ENCODE results near the gene MPPED2.

MPPED2 gene

GRCh38 chr11:30586251-30587144, at the start of gene MPPED2:
MPPED2 (minus strand) TSS chr11:30586353; CDS start chr11:30580373, 5,980 bp downstream.
- DNase-seq = peak in 7 of 10 donors; percentile 11 to 86 (median 31)
- intact Hi-C loops (cut with DNase I) = loop anchor here (5.0 to 10.0 kb wide), 3 partner anchors 104 to 268 kb away; no protein-coding TSS in a partner anchor

DNA sequence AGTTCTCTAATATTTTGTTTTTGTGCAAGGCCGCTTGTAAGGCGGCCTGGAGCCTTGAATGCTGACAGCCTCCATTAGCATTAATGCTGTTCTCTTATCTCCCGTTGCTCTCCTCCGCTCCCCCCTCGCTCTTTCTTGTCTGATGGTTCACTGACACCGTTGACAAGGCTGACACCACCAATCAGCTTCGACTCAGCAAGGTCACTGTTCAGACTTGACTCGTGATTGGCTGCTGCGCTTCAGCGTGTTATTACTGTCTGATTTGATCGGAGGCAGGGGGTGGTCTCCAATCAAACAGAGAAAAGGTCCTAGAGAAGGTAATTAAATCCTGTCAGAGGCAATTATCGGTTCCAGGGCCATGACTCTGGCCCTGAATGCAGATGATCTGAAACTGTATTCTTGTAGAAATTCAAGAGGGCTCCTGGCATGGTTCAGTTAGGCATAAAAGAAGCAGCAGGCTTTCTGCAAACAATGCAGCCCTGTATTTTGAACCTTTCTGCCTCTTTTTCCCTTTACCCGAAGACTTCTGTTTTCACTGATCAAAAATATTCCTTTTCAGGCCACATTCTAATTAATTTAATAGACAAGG, 49.3 kb upstream of the MPPED2 start:
- DNase-seq = peak; percentile 44 to 95 (median 76)
- intact Hi-C loops (cut with DNase I) = loop anchor here (5.0 kb wide), 1 partner anchor 38 kb away; no protein-coding TSS in a partner anchor

DNA sequence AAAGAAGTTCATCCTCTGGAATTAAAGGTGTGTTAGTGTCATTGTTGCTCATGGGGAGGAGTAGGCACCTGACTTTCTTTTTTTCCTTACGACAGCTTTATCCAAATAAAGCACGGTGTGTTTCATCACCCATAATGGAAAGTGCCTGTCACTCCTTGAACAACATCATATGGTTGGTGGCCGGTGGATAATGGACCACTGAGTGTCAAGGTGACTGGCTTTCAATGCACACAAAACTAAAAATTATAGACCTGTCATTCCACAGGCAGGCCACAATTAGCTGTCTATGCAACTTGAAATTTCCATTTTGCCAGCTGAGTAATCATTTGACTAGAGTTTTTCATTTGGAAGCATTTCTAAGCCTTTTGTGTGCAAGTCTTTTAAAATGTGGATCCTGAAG, 45.0 kb upstream of the MPPED2 start:
- DNase-seq = no peak
- intact Hi-C loops (cut with DNase I) = no loop called here

DNA sequence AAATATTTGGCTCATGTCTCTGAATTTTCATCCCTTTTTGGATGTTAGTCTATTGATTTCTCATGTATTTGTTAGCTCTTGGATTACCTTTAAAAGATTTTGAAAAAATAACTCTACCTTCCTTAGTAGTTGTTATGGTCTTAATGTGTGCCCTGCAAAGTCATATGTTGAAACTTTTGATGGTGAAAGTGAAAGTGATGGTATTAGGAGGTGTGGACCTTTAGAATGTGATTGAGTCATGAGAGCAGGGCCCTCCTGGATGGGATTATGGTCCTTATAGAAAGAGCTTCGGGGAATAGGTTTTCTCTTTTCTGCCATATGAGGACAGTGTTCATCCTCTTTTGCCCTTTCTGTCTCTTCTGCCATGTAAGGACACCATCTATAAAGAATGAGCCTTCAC, 33.6 kb upstream of the MPPED2 start:
- intact Hi-C loops (cut with DNase I) = no loop called here
- no peak for DNase-seq

DNA sequence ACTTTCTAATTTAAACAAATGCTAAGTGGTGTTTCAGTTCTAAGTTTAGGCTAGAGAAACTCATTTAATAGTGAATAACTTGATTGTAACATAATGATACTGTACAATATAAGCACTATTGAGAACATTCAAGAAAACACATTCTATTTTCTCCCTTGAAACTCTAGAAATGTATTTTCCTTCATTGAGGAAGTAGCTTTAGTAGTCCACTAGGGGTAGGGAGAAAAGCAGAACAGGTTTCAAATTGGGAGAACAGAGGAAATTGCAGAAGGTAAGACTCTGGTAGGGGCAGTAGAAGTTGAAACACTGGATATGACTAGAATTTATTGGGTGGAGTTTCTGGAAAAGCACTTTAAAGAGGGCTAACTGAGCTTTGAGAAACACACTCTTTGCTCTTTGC, 31.6 kb upstream of the MPPED2 start:
- DNase-seq = no peak
- intact Hi-C loops (cut with DNase I) = no loop called here

GRCh38 chr11:30610628-30611027, 24.5 kb upstream of the MPPED2 start:
- DNase-seq = no peak
- intact Hi-C loops (cut with DNase I) = no loop called here

DNA sequence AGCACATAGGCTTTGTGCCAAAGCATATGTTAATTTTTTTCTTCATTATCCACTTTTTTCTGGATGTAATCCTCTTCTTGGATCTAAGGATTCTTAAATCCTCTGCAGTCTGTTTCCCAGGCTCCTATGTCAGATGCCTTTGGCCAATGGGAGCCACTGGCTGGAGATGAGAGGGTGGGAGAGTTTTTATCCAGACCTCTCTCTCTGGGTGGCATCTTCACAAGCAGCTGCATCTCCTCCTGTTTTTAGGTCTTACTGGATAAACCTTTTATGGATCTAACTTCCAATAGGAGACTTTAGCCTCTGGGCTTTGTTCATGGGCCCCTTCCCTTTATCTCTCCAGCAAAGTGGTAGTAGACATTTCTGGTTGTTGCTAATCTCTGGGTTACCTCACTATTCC, 22.4 kb upstream of the MPPED2 start:
- intact Hi-C loops (cut with DNase I) = no loop called here
- no peak for DNase-seq

GRCh38 chr11:30605036-30605605, 19.0 kb upstream of the MPPED2 start:
- DNase-seq = no peak
- intact Hi-C loops (cut with DNase I) = no loop called here

DNA sequence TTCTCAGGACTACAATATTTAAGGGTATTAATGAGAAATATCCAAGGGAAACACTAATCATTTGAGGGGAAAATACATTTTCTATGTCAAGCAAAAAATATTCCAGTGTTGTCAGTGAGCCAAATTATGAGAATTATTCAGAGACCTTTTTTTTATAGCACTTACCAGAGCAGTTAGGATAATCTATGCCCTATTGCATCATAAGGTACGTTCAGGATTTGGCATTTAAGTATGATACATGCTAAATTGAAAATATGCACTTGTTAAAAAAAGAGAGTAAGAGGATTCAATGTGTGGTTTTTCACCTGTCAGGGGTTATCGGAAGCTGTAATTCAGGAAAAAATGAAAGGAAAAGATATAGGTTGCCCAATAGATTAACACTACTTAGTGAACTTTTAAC, 17.2 kb upstream of the MPPED2 start:
- no peak for DNase-seq
- intact Hi-C loops (cut with DNase I) = no loop called here

GRCh38 chr11:30596832-30597231, 10.7 kb upstream of the MPPED2 start:
- intact Hi-C loops (cut with DNase I) = loop anchor here (5.0 kb wide), 1 partner anchor 40 kb away; no protein-coding TSS in a partner anchor
- DNase-seq = no peak

GRCh38 chr11:30595934-30596333, 9.8 kb upstream of the MPPED2 start:
- DNase-seq = no peak
- intact Hi-C loops (cut with DNase I) = loop anchor here (5.0 kb wide), 1 partner anchor 41 kb away; no protein-coding TSS in a partner anchor

DNA sequence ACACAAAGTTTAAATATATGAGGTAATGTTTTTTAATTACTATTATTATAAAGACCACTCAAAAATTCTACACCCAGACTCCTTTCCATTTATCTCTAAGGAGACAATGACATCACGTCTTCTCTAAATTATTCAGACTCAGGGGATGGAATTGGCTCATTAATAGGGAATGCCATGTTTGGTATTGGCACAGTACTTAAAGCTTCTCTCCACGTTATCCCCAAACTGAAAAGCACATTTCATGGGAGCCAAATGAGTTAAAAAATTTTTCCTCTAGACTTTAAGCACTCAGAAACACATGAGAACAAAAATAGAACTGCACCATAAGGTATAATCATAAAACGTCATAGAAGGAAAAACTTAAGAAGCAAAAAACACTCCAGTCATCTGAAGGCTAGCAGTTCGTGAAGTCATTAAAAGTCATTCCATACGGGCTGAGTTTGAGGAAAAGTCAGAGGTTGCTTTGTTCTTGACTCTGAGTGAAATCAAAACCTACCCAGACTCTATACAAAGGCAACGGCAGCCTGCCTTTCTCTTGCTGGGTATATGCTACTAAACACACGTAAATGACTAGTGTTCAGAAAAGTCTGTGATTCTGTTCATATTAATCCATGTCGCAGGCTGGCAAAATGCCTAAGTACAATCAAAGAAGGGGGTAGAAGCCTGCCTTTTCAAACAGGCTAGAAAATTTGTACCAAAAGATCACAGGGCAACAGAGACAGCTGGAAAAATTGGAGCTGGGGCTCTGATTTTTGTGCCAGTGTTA, 8.7 kb upstream of the MPPED2 start:
- no peak for DNase-seq
- intact Hi-C loops (cut with DNase I) = loop anchor here (5.0 kb wide), 1 partner anchor 42 kb away; no protein-coding TSS in a partner anchor

- DNase-seq = no peak
- intact Hi-C loops (cut with DNase I) = loop anchor here (5.0 to 10.0 kb wide), 3 partner anchors 105 to 267 kb away; no protein-coding TSS in a partner anchor
Observed at GRCh38 chr11:30587269-30587812, 1.2 kb upstream of the MPPED2 start.

DNA sequence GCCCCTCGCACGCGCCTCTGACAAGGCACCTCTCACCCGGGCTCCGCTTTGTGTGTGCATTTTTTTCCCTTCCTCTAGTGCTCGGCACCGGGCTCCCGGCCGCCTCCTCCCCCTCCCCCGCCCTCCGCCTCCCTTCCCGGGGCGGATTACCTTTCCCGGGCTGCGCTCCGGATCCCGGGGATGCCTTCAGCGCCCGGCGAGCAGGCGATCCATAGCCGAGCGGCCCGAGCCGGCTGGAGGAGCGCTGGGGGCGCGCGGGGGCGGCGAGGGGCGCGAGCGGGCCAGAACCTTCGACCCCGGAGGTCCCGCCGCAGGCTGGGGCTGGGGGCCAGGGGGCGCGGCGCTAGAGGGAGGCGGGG, 282 bp downstream of the MPPED2 start:
- DNase-seq = peak in 9 of 10 donors; percentile 13 to 86 (median 41)
- intact Hi-C loops (cut with DNase I) = loop anchor here (5.0 to 10.0 kb wide), 3 partner anchors 104 to 269 kb away; no protein-coding TSS in a partner anchor

GRCh38 chr11:30585125-30585891, 845 bp downstream of the MPPED2 start:
- intact Hi-C loops (cut with DNase I) = loop anchor here (5.0 to 10.0 kb wide), 3 partner anchors 103 to 269 kb away; no protein-coding TSS in a partner anchor
- DNase-seq = peak in 9 of 10 donors; percentile 20 to 87 (median 38)

- intact Hi-C loops (cut with DNase I) = loop anchor here (10.0 kb wide), 2 partner anchors 229 to 271 kb away; no protein-coding TSS in a partner anchor
- peak in 9 of 10 donors; percentile 12 to 88 (median 34) for DNase-seq
Observed at GRCh38 chr11:30583476-30584280, 2.5 kb downstream of the MPPED2 start.

DNA sequence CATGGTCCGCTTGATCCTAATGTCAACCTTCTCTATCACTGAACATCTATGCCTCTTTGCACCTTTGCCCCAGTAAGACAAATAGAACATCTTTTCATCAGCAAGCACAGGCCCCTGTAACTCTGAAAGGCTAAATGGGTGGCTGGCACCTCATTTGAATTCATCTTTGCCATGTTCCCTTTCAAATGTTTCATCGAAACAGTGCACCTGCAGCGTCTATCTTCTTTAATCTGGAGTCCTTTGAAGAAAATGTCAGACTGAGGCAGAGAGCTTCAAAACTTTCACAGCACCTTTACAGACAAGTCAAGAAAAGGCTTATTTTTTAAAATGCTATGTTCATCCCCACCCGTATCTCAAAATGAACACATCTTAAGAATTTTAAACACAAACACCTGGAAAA, 3.4 kb downstream of the MPPED2 start:
- no peak for DNase-seq
- intact Hi-C loops (cut with DNase I) = loop anchor here (10.0 kb wide), 2 partner anchors 228 to 272 kb away; no protein-coding TSS in a partner anchor

- no peak for DNase-seq
- intact Hi-C loops (cut with DNase I) = loop anchor here (10.0 kb wide), 2 partner anchors 227 to 273 kb away; no protein-coding TSS in a partner anchor
Observed at GRCh38 chr11:30581675-30582074, 4.5 kb downstream of the MPPED2 start.

All from posterior cingulate gyrus (tissue), 11 donors.